VCaP (cell line): ENCODE data around the gene NUDT4.
"Not testable (repeated sequence)": the region's sequence is repeated elsewhere in the genome, so short reads cannot be mapped to it uniquely, and the experiment has no call there.

Experiments used
- H3K27ac ChIP-seq: fragments of 450-650 bp; 2 replicates; pipeline ENCODE4 v1.5.1; 2017
- CTCF ChIP-seq: fragments of 450-650 bp; conservative IDR thresholded peaks from 2 replicates; pipeline ENCODE4 v1.5.1; 2017; ENCODE audit warnings: mild to moderate bottlenecking, moderate library complexity

NUDT4 gene

GRCh38 chr12:93429448-93429847 lies 51.7 kb downstream of the NUDT4 start:
- peak overlapping the region; percentile 71 for H3K27ac ChIP-seq
- no peak for TF ChIP-seq CTCF

GRCh38 chr12:93429852-93430251 lies 52.1 kb downstream of the NUDT4 start:
- TF ChIP-seq CTCF, result no peak
- peak overlapping the region; percentile 71 for H3K27ac ChIP-seq

- peak overlapping the region; percentile 71 for H3K27ac ChIP-seq
- TF ChIP-seq CTCF, result no peak
Measured at GRCh38 chr12:93430280-93430679, 52.6 kb downstream of the NUDT4 start.

DNA sequence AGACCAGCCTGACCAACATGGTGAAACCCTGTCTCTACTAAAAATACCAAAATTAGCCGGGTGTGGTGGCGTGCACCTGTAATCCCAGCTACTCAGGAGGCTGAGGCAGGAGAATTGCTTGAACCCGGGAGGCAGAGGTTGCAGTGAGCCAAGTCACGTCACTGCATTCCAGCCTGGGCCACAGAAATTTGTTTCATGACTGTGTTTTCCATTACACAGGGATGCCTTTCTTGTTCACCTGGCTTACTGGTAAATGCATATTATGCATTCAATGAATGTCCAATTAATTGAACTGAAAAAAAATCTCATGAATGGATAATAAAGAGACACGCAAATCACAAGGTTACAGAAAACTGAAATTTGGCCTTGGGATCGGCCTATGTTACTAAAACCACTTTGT lies 54.3 kb downstream of the NUDT4 start:
- H3K27ac ChIP-seq, result not testable (repeated sequence)

DNA sequence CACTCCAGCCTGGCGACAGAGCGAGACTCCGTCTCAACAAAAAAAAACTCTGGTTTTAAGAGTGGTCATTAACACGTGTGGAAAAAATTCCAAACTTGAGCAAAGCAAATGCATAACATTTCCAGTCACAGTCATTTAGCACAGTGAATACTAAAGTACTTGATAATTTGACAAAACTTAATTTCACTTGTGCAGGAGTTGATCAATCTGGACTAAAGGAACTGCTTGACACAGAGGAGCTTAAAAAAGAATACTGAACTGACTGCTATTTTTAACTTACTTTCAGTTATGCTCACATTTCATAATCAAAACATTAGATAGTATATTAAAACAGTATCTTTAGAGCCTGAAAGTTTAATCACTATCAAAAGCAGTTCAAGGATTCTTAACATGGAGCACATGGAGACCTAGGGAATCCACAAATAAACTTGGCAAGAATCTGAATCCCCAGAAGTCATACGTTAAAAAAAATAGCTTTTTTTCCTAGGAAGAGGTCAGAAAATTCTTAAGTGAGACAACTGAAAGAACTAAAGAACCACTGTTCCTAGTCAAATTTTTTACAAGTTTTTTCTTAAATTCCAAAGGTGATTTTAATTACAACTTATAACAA lies 56.6 kb downstream of the NUDT4 start:
- H3K27ac ChIP-seq, result no peak overlapping the region
- TF ChIP-seq CTCF, result no peak

DNA sequence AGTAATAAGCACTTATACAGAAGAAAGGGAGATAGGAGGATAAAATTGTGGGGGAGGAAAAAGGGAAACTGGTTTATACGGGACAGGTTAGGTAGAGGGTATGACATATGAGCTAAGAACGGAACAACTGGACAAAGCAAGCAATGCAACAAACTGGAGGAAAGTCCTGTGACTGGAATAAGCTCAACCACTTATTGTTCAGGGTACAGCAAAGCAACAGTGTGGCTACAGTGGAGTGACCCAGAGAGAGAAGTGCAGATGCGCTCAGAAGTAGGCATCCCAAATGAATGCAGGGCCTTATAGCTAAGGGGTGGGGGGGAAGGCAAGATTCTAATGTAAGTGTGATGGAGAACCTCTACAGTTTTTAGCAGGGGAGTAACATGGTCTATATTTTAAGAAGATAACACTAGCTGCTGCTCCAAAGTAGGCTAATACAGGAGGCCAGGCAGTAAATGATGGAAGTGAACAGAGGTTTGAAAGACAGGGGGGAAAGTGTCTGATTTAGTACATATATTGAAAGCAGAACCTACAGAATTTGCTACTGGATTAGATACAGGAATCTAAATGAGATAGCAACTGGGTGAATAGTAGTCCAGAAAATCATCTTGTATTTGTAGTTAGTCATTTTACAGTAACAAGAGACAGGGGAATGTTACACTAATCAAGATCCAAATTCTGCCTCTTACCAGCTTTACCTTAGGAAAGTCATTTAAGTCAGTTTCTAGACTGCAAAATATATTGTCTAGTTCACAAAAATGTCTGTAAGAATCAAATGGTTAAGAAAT lies 60.7 kb downstream of the NUDT4 start:
- no peak for TF ChIP-seq CTCF
- no peak overlapping the region for H3K27ac ChIP-seq

DNA sequence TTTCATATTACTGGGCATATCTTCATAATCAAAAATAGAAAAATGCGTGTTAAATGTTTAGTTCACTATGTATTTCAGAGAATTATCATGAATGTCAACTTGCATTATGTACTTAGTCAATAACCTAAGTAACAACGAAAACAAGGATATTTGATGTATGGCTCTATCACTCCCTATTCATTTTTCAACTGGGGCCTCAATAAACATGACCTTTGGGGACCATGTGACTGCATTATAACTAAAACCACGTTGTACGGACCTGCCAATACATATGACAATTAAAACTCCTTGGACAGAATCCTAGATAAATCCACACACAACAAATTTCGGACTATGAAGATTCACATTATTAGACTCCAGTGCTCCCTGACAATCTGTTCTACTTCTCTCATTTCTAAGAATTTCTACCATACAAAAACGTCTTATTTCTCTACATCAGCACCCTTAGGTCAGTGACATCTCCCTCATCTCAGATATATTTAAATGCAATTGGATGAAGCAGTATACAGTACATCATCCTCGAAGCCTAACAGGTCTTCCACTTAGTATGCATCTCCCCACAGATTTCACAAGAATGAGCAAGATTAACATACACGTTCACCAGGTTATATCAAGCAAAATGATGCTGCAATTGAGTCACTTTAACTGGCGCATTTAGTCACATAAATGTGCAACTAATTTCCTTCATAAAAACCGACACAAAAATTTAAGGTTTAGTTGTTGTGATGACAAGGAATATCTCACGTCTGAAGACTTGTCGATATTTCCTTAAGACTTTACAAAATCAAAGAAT lies 62.5 kb downstream of the NUDT4 start:
- H3K27ac ChIP-seq, result peak overlapping the region; percentile 91
- TF ChIP-seq CTCF, result no peak
